Astrocyte (in vitro differentiated cells and primary cell): ENCODE results near the gene NEB. TPM values are rescaled to one million over a fixed set of nuclear protein-coding genes. Genes with fewer than 3 reads are reported as not detected.

Source experiments
- DNase-seq: peaks from one replicate; pipeline ENCODE4 v3.0.0-alpha.2; 2010; ENCODE audit warnings: low read depth
- FAIRE-seq: peaks from 2 replicates; lab custom pipeline; 2011; peaks lifted over from hg19 to GRCh38; lab: Jason Lieb, UNC
- H2AFZ ChIP-seq: 2 replicates; pipeline ENCODE4 v1.6.0; 2012; ENCODE audit warnings: low read depth, low read length, inconsistent platforms
- H3K27ac ChIP-seq: 2 replicates; pipeline ENCODE4 v1.5.1; 2011; ENCODE audit warnings: low read depth, low read length, inconsistent platforms
- H3K27me3 ChIP-seq: 2 replicates; pipeline ENCODE4 v1.6.0; 2011; ENCODE audit warnings: low read length, inconsistent platforms; ENCODE audit not compliant: insufficient read depth
- H3K36me3 ChIP-seq: 2 replicates; pipeline ENCODE4 v1.5.1; 2011; ENCODE audit warnings: low read length, inconsistent platforms; ENCODE audit not compliant: insufficient read depth
- H3K4me1 ChIP-seq: 2 replicates; pipeline ENCODE4 v1.5.1; 2011; ENCODE audit warnings: low read length, inconsistent platforms; ENCODE audit not compliant: insufficient read depth
- H3K4me2 ChIP-seq: 2 replicates; pipeline ENCODE4 v1.6.0; 2012; ENCODE audit warnings: low read length, inconsistent platforms
- H3K4me3 ChIP-seq: 2 replicates; pipeline ENCODE4 v1.5.1; 2011; ENCODE audit warnings: low read depth, mild to moderate bottlenecking, low read length, inconsistent platforms; ENCODE audit not compliant: insufficient read depth
- H3K79me2 ChIP-seq: 2 replicates; pipeline ENCODE4 v1.6.0; 2012; ENCODE audit warnings: mild to moderate bottlenecking, low read length, inconsistent platforms; ENCODE audit not compliant: insufficient read depth
- H3K9ac ChIP-seq: 2 replicates; pipeline ENCODE4 v1.6.0; 2012; ENCODE audit warnings: mild to moderate bottlenecking, low read length, inconsistent platforms
- H3K9me3 ChIP-seq: 2 replicates; pipeline ENCODE4 v1.5.1; 2012; ENCODE audit warnings: low read depth, mild to moderate bottlenecking, low read length, inconsistent platforms; ENCODE audit not compliant: insufficient read depth
- H4K20me1 ChIP-seq: 2 replicates; pipeline ENCODE4 v1.6.0; 2012; ENCODE audit warnings: low read length, inconsistent platforms; ENCODE audit not compliant: insufficient read depth
- H3K27ac Mint-ChIP-seq: one replicate; pipeline ENCODE4 v1.8.0; 2021; ENCODE audit warnings: mild to moderate bottlenecking, mixed read lengths; ENCODE audit not compliant: unreplicated experiment
- H3K27me3 Mint-ChIP-seq: one replicate; pipeline ENCODE4 v1.8.0; 2021; ENCODE audit warnings: low read depth, mixed read lengths; ENCODE audit not compliant: unreplicated experiment
- H3K36me3 Mint-ChIP-seq: one replicate; pipeline ENCODE4 v1.8.0; 2021; ENCODE audit warnings: low read depth, mixed read lengths; ENCODE audit not compliant: unreplicated experiment
- H3K4me1 Mint-ChIP-seq: one replicate; pipeline ENCODE4 v1.8.0; 2021; ENCODE audit warnings: low read depth, mixed read lengths; ENCODE audit not compliant: unreplicated experiment
- H3K4me3 Mint-ChIP-seq: one replicate; pipeline ENCODE4 v1.8.0; 2021; ENCODE audit warnings: mild to moderate bottlenecking, moderate library complexity, mixed read lengths; ENCODE audit not compliant: unreplicated experiment
- H3K9me3 Mint-ChIP-seq: one replicate; pipeline ENCODE4 v1.8.0; 2021; ENCODE audit warnings: mild to moderate bottlenecking, mixed read lengths; ENCODE audit not compliant: unreplicated experiment
- EZH2 ChIP-seq: IDR thresholded peaks from 2 replicates; pipeline ENCODE4 v1.6.1; 2012; ENCODE audit warnings: mild to moderate bottlenecking, low read length, inconsistent platforms; ENCODE audit not compliant: insufficient read depth
- total RNA-seq: library from RNA; stranded (reverse); gene quantifications from 2 replicates; pipeline ENCODE4 v1.2.1, GENCODE V29; 2021
- TF ChIP-seq, protein P1 (sequence below): IDR thresholded peaks from 2 replicates; pipeline ENCODE4 v1.5.1; 2011; ENCODE audit warnings: low read depth, mild to moderate bottlenecking, inconsistent platforms, low read length, moderate library complexity; ENCODE audit not compliant: insufficient read depth

The NEB gene
- total RNA-seq, 1 donor from 2014 or later = 0.82 TPM

GRCh38 chr2:151551556-151551955, 182.7 kb downstream of the NEB start:
- no peak for FAIRE-seq
- Histone ChIP-seq H3K4me1 (no peaks in the 10 kb centered on the region), H3K27ac (no peak overlapping the region), H3K36me3 (no peaks in the 10 kb centered on the region), H3K4me2 (no peak overlapping the region), H3K27me3 (no peaks in the 10 kb centered on the region), H3K9ac (no peak overlapping the region), H3K79me2 (no peaks in the 10 kb centered on the region), H3K4me3 (no peak overlapping the region), H4K20me1 (no peaks in the 10 kb centered on the region), H2AFZ (no peak overlapping the region), H3K9me3 (no peaks in the 10 kb centered on the region)
- no peak overlapping the region for H3K4me3 Mint-ChIP-seq
- H3K36me3 Mint-ChIP-seq = peaks cover 7% of the 10 kb centered on the region
- no peak overlapping the region for H3K27ac Mint-ChIP-seq
- peaks cover 6% of the 10 kb centered on the region for H3K27me3 Mint-ChIP-seq
- H3K9me3 Mint-ChIP-seq = peaks cover 4% of the 10 kb centered on the region
- DNase-seq = no peak
- H3K4me1 Mint-ChIP-seq = peaks cover 8% of the 10 kb centered on the region
- TF ChIP-seq, protein P1, sequence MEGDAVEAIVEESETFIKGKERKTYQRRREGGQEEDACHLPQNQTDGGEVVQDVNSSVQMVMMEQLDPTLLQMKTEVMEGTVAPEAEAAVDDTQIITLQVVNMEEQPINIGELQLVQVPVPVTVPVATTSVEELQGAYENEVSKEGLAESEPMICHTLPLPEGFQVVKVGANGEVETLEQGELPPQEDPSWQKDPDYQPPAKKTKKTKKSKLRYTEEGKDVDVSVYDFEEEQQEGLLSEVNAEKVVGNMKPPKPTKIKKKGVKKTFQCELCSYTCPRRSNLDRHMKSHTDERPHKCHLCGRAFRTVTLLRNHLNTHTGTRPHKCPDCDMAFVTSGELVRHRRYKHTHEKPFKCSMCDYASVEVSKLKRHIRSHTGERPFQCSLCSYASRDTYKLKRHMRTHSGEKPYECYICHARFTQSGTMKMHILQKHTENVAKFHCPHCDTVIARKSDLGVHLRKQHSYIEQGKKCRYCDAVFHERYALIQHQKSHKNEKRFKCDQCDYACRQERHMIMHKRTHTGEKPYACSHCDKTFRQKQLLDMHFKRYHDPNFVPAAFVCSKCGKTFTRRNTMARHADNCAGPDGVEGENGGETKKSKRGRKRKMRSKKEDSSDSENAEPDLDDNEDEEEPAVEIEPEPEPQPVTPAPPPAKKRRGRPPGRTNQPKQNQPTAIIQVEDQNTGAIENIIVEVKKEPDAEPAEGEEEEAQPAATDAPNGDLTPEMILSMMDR = no peak
- TF ChIP-seq EZH2 = no peak

GRCh38 chr2:151549191-151549590, 185.1 kb downstream of the NEB start:
- Mint-ChIP-seq H3K4me3 (no peak overlapping the region), H3K27ac (no peak overlapping the region), H3K36me3 (peaks cover 7% of the 10 kb centered on the region), H3K9me3 (peaks cover 4% of the 10 kb centered on the region), H3K27me3 (peaks cover 6% of the 10 kb centered on the region), H3K4me1 (peaks cover 3% of the 10 kb centered on the region)
- Histone ChIP-seq H3K27ac (no peak overlapping the region), H3K9me3 (no peaks in the 10 kb centered on the region), H2AFZ (no peak overlapping the region), H3K36me3 (no peaks in the 10 kb centered on the region), H3K79me2 (no peaks in the 10 kb centered on the region), H3K27me3 (no peaks in the 10 kb centered on the region), H3K9ac (no peak overlapping the region), H3K4me1 (no peaks in the 10 kb centered on the region), H4K20me1 (no peaks in the 10 kb centered on the region), H3K4me3 (no peak overlapping the region), H3K4me2 (no peak overlapping the region)
- no peak for DNase-seq
- TF ChIP-seq, protein P1 = no peak
- TF ChIP-seq EZH2 = no peak
- no peak for FAIRE-seq

GRCh38 chr2:151544449-151544848, 189.8 kb downstream of the NEB start:
- Mint-ChIP-seq H3K9me3 (no peaks in the 10 kb centered on the region), H3K27me3 (peaks cover 2% of the 10 kb centered on the region), H3K36me3 (peaks cover 5% of the 10 kb centered on the region), H3K27ac (no peak overlapping the region), H3K4me1 (peaks cover 3% of the 10 kb centered on the region), H3K4me3 (no peak overlapping the region)
- H3K27me3 ChIP-seq = no peaks in the 10 kb centered on the region
- no peak overlapping the region for H2AFZ ChIP-seq
- H3K4me1 ChIP-seq = no peaks in the 10 kb centered on the region
- DNase-seq (no peak), FAIRE-seq (no peak)
- H3K9ac ChIP-seq = no peak overlapping the region
- no peak overlapping the region for H3K27ac ChIP-seq
- H4K20me1 ChIP-seq = no peaks in the 10 kb centered on the region
- H3K36me3 ChIP-seq = no peaks in the 10 kb centered on the region
- H3K4me2 ChIP-seq = no peak overlapping the region
- H3K79me2 ChIP-seq = no peaks in the 10 kb centered on the region
- TF ChIP-seq, protein P1 = no peak
- no peak for TF ChIP-seq EZH2
- no peak overlapping the region for H3K4me3 ChIP-seq
- H3K9me3 ChIP-seq = no peaks in the 10 kb centered on the region
